Type B pancreatic cell (in vitro differentiated cells): Measurements from ENCODE around the gene FLRT2. TPM values are rescaled to one million over a fixed set of nuclear protein-coding genes. Genes with fewer than 3 reads are reported as not detected.

Source experiments
- DNase-seq: peaks from one replicate; pipeline ENCODE4 v3.0.0; 2021; ENCODE audit warnings: mixed read lengths; ENCODE audit not compliant: unreplicated experiment; ENCODE audit errors: extremely low spot score
- H3K27ac Mint-ChIP-seq: 2 replicates; pipeline ENCODE4 v1.8.0; 2021; ENCODE audit warnings: mild to moderate bottlenecking, mixed read lengths
- H3K27me3 Mint-ChIP-seq: 2 replicates; pipeline ENCODE4 v1.8.0; 2021; ENCODE audit warnings: mixed read lengths
- H3K36me3 Mint-ChIP-seq: 2 replicates; pipeline ENCODE4 v1.8.0; 2021; ENCODE audit warnings: mixed read lengths
- H3K4me1 Mint-ChIP-seq: one replicate; pipeline ENCODE4 v1.8.0; 2021; ENCODE audit warnings: mixed read lengths; ENCODE audit not compliant: unreplicated experiment
- H3K4me3 Mint-ChIP-seq: 2 replicates; pipeline ENCODE4 v1.8.0; 2021; ENCODE audit warnings: mild to moderate bottlenecking, mixed read lengths
- H3K9me3 Mint-ChIP-seq: 2 replicates; pipeline ENCODE4 v1.8.0; 2021; ENCODE audit warnings: mixed read lengths
- total RNA-seq: library from RNA; stranded (reverse); gene quantifications from 2 replicates; pipeline ENCODE4 v1.2.1, GENCODE V29; 2021; ENCODE audit warnings: low replicate concordance
- TF ChIP-seq, protein P1 (sequence below): fragments of 200-600 bp; sonication (generic); conservative IDR thresholded peaks from 2 replicates; pipeline ENCODE4 v1.5.0; 2021; ENCODE audit warnings: antibody characterized with exemption, mild to moderate bottlenecking

FLRT2 gene
- total RNA-seq, 1 donor from 2014 or later: 127 TPM

DNA sequence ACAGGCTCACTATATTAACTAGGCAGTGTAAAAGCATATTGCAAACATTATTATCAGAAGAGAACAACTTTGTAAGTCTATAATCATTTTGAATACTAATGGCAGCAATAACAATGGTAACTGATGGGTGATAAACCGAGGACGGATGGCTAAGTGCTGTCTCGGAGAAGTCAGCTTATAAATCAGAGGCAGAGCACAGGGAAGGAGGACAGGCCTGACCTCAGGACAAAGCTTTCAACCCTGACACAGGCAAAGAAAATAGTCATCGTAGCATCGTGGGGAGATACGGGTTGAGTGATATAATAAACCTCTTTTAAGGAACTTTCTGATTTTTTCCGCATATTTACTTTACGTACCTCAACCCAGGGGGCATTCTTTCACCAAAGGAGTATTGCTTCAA, 48.4 kb downstream of the FLRT2 start:
- no peak overlapping the region for H3K27ac Mint-ChIP-seq
- DNase-seq: no peak
- TF ChIP-seq, protein P1, sequence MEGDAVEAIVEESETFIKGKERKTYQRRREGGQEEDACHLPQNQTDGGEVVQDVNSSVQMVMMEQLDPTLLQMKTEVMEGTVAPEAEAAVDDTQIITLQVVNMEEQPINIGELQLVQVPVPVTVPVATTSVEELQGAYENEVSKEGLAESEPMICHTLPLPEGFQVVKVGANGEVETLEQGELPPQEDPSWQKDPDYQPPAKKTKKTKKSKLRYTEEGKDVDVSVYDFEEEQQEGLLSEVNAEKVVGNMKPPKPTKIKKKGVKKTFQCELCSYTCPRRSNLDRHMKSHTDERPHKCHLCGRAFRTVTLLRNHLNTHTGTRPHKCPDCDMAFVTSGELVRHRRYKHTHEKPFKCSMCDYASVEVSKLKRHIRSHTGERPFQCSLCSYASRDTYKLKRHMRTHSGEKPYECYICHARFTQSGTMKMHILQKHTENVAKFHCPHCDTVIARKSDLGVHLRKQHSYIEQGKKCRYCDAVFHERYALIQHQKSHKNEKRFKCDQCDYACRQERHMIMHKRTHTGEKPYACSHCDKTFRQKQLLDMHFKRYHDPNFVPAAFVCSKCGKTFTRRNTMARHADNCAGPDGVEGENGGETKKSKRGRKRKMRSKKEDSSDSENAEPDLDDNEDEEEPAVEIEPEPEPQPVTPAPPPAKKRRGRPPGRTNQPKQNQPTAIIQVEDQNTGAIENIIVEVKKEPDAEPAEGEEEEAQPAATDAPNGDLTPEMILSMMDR: no peak
- peaks cover 12% of the 10 kb centered on the region for H3K36me3 Mint-ChIP-seq
- no peaks in the 10 kb centered on the region for H3K27me3 Mint-ChIP-seq
- peaks cover 22% of the 10 kb centered on the region for H3K4me1 Mint-ChIP-seq
- H3K9me3 Mint-ChIP-seq: no peaks in the 10 kb centered on the region
- no peak overlapping the region for H3K4me3 Mint-ChIP-seq

DNA sequence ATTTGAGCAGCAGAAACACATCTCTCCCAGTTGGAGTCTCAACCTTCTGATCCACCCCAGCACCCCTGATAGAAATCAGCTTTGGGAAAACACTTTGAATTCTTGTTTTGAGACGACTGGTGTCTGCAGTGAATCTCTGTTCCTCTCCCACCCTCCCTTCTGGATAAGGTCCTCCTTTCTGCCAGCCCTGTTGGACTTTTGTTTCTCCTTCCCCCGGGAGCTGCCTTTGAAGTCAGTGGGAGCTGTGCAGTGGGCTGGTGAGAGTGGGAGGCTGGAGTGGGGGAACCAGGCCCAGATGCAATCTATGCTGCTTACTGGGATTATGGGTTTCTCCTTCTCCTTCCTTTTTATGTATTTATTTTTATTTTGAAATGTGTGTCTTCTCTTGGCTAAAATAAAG, 49.0 kb downstream of the FLRT2 start:
- peaks cover 25% of the 10 kb centered on the region for H3K4me1 Mint-ChIP-seq

DNA sequence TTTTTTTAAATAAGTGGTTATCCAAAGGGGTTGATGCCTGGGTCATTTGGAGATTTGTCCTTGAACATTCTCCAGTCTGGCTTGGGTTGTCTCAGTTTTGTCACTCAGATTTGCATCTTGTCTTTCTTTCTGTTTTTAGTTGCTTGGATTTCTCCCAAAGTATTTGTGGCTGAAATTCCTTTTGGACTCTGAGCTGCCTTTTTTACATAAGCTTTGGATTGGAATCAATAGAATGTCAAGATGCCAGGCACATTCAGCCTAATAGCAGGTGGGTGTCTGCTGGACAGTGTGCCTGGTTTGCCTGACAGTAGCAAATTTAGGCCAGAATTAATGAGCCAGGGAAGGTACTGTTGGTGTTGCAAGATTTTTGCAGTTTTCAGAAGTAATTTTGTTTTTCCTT, 50.0 kb downstream of the FLRT2 start:
- Mint-ChIP-seq H3K4me3 (no peak overlapping the region), H3K36me3 (peaks cover 12% of the 10 kb centered on the region), H3K4me1 (peaks cover 21% of the 10 kb centered on the region), H3K27ac (no peak overlapping the region), H3K9me3 (no peaks in the 10 kb centered on the region), H3K27me3 (no peaks in the 10 kb centered on the region)
- no peak for DNase-seq
- TF ChIP-seq, protein P1: no peak

More for the DNA sequence above, 49.0 kb downstream of the FLRT2 start:
- DNase-seq: no peak
- H3K4me3 Mint-ChIP-seq: no peak overlapping the region
- no peaks in the 10 kb centered on the region for H3K9me3 Mint-ChIP-seq
- TF ChIP-seq, protein P1: no peak
- H3K36me3 Mint-ChIP-seq: peaks cover 12% of the 10 kb centered on the region
- H3K27me3 Mint-ChIP-seq: no peaks in the 10 kb centered on the region
- no peak overlapping the region for H3K27ac Mint-ChIP-seq

DNA sequence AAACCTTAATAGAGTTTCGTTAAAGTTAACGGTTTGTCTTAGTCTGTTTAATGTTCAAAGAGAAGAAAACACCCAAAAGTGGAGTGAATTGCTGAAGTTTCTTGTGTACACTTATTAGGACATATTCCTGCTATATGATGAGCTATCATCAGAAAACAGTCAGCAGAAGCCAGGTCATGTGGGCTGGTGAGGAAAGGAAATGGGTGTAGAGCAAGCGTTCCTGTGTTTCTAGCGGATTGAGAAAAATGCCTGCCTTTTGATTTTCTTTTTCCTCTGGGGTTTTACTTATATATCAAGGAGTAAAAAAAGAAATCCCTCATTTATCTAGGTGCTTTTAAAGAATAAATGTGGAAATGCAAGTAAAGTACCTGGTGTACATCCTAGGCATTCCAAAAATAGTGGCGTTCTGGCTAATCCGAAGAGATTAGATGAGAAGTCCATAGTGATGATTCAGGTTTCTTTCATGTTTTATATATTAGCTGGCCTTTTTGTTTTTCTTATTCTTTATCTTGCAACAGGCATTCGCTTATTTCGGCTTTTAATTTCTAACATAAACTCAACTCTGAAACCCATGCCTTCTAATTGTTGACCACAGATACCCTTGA, 50.7 kb downstream of the FLRT2 start:
- peaks cover 16% of the 10 kb centered on the region for H3K4me1 Mint-ChIP-seq

DNA sequence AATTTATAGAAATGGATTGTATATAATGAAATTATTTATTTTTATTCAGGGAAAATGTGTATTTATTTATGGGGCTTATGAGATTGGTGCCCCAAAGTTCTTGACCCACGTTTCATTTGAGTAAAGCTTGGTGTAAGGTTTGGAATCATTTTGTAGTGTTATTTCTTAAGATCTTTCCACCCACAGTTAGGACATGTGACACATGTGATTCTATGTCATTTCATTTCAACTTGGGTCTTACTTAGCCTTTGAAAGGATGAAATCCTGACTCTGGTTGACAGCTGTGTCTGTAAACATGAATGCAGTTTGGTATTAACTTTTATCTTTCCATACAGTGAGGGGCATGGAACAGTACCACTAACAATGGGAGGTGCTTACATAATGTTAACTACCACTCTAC, 51.7 kb downstream of the FLRT2 start:
- TF ChIP-seq, protein P1: no peak
- no peak overlapping the region for H3K4me3 Mint-ChIP-seq
- H3K9me3 Mint-ChIP-seq: no peaks in the 10 kb centered on the region
- no peak for DNase-seq
- H3K27me3 Mint-ChIP-seq: no peaks in the 10 kb centered on the region
- H3K27ac Mint-ChIP-seq: no peak overlapping the region
- peaks cover 12% of the 10 kb centered on the region for H3K36me3 Mint-ChIP-seq
- H3K4me1 Mint-ChIP-seq: peaks cover 13% of the 10 kb centered on the region

More for the DNA sequence above, 50.7 kb downstream of the FLRT2 start:
- no peak for DNase-seq
- TF ChIP-seq, protein P1: no peak
- no peak overlapping the region for H3K4me3 Mint-ChIP-seq
- H3K36me3 Mint-ChIP-seq: peaks cover 12% of the 10 kb centered on the region
- no peaks in the 10 kb centered on the region for H3K27me3 Mint-ChIP-seq
- H3K9me3 Mint-ChIP-seq: no peaks in the 10 kb centered on the region
- H3K27ac Mint-ChIP-seq: no peak overlapping the region

DNA sequence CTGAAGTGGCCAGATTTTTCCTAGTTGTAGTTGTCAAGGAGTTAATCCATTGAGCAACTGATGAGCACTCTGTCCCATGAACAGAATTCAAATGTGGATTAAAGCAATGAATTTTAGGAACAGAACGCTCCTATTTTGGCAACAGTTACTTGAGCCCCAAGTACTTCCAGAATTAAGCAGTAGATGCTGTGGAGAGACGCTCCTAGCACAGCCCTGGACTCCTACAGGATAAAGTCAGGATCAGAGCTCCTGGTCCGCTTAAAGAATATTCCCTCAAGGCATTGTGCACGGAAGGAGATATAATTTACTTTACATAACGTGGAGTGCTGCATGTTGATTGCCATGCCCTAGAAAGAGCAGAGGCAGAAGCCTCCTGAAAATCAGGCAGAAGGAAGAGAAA, 53.4 kb downstream of the FLRT2 start:
- Mint-ChIP-seq H3K9me3 (peaks cover 4% of the 10 kb centered on the region), H3K4me1 (peaks cover 18% of the 10 kb centered on the region), H3K4me3 (no peak overlapping the region), H3K27me3 (no peaks in the 10 kb centered on the region), H3K27ac (no peak overlapping the region), H3K36me3 (peaks cover 12% of the 10 kb centered on the region)
- TF ChIP-seq, protein P1: no peak
- no peak for DNase-seq
